A673 (cell line): ENCODE results near the gene MAP3K1.

Experiments
- CTCF ChIP-seq: fragments of 300-800, 200-600 bp; sonication (generic); conservative IDR thresholded peaks from 2 replicates; pipeline ENCODE4 v1.5.1; 2017; ENCODE audit warnings: low read depth, mild to moderate bottlenecking, antibody characterized with exemption, low read length, moderate library complexity, mixed read lengths
- EZH2 ChIP-seq: fragments of 200-600 bp; sonication (generic); IDR thresholded peaks from 2 replicates; pipeline ENCODE4 v1.6.1; 2017; ENCODE audit warnings: borderline replicate concordance, low read depth, mild to moderate bottlenecking, mixed read lengths, antibody characterized with exemption, low read length; ENCODE audit not compliant: poor library complexity, severe bottlenecking

GRCh38 chr5:56800186-56800585 is 15.2 kb upstream of the MAP3K1 start:
- TF ChIP-seq CTCF (no peak), EZH2 (no peak)
